HG03066 (cell line): ENCODE data around the gene HOTAIR.

Experiments used
- ATAC-seq: cut with Tn5 transposase; IDR thresholded peaks from one replicate; pipeline ENCODE4 v1.9.1; 2021; ENCODE audit warnings: low read depth; ENCODE audit not compliant: unreplicated experiment

HOTAIR gene

GRCh38 chr12:53963434-53964314 lies 11.1 kb downstream of the HOTAIR start:
- ATAC-seq = no peak

GRCh38 chr12:53963005-53963404 lies 11.7 kb downstream of the HOTAIR start:
- ATAC-seq = no peak

DNA sequence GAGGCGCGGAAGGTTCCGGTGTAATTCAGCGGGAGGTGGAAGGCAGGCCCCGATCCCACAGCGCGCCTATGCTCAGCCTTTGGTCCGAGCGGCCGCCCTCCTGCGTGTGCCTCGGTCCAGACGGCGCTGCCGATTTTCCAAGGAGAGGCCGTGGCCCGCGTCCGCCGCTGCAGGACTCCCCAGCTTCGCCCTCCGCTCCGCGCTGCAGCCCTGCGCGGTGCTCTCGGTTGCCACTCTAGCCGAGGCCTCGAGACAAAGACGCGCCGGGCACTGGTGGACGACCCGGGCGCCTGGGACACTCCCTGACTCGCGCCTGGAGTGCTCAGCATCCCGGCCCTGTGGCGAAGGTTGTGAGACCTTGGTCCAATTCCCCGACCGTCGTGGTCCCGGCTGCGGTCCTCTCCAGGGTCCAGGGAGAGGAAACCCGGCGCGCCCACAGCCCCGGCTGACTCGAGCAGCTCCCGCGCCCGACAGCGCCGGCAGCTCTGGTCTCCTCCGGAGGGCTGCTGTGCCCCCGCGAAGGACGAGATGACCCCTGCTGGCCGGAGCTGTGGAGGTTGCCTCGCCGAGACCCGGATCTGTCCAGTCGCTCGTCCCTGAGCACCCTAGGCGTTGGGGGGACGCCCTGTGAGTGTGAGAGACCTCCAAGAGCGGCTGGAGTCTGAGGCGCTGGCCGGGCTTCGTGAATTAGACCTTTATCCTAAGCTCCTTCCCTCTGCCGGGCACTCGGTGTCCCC lies 13.6 kb downstream of the HOTAIR start:
- no peak for ATAC-seq

DNA sequence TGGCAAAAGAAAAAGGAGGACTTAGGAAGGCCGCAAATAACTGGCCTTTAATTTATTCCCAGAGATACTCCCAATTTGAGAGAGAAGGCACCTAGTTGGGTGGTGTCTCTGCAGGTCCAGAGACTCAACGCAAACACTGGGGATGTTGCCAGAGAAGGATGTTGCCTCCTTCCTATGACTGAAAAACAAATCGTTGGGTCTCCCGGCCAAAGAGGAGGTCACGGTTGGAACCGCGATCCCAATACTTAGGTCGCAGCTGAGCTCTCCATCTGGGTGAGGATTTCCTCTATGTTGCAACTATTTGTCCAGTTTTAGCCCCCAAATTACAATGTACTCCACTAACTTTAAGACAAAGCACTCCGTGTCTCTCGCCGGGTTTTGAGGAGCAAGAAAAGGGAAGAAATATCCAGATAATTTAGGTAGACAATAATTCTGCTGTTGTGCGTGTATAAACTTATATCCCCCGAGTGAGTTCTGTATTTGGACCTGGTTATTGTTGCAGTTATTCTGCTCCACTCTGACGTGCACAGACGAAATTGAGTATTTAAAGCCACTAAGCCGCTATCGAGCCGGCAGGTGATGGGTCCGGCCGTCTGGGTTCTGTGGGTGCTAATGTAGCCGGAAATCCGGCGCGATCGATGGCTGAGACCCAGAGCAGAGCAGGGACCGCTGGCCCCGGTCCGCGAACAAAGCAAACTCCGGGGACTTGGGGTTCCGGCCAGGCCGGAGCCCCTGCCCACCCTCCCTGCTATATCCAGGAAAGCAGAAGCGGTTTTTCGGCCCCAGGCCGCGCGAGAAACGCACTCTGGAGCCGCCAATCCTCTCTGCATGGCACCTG lies 14.3 kb downstream of the HOTAIR start:
- no peak for ATAC-seq

- no peak for ATAC-seq
Observed at GRCh38 chr12:53959314-53959713, 15.4 kb downstream of the HOTAIR start.

GRCh38 chr12:53958128-53958527 lies 16.6 kb downstream of the HOTAIR start:
- no peak for ATAC-seq

GRCh38 chr12:53956914-53957536 lies 17.7 kb downstream of the HOTAIR start:
- no peak for ATAC-seq

DNA sequence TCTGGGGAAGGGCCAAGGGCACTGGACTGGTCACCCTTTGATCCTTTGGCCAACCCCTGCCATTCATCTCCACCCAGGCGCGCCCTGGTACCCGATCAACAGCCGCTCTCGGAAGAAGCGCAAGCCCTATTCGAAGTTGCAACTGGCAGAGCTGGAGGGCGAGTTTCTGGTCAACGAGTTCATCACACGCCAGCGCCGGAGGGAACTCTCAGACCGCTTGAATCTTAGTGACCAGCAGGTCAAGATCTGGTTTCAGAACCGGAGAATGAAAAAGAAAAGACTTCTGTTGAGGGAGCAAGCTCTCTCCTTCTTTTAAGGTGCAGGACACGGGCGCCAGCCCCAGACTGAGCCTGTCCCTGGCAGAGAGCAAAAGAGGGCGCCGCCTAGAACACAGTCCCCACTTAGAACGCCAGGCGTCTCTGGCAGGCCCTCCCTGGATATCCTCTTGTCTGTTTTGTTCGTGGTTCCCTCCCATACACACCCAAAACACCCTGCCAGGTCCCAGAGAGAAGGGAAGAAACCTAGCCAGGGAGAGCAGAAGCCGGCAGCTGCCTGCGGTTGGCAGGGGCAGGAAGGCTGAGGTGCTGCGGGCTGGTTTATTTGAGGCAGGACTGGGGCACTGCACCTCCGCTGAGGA lies 18.4 kb downstream of the HOTAIR start:
- ATAC-seq = no peak

- no peak for ATAC-seq
Observed at GRCh38 chr12:53955776-53956250, 18.9 kb downstream of the HOTAIR start.

- ATAC-seq = no peak
Observed at GRCh38 chr12:53955036-53955775, 19.5 kb downstream of the HOTAIR start.

GRCh38 chr12:53954694-53955035 lies 20.1 kb downstream of the HOTAIR start, which contains the start of gene HOXC12:
Gene HOXC12 (plus strand): TSS chr12:53954903. CDS start chr12:53954930, 27 bp downstream.
- ATAC-seq = no peak

DNA sequence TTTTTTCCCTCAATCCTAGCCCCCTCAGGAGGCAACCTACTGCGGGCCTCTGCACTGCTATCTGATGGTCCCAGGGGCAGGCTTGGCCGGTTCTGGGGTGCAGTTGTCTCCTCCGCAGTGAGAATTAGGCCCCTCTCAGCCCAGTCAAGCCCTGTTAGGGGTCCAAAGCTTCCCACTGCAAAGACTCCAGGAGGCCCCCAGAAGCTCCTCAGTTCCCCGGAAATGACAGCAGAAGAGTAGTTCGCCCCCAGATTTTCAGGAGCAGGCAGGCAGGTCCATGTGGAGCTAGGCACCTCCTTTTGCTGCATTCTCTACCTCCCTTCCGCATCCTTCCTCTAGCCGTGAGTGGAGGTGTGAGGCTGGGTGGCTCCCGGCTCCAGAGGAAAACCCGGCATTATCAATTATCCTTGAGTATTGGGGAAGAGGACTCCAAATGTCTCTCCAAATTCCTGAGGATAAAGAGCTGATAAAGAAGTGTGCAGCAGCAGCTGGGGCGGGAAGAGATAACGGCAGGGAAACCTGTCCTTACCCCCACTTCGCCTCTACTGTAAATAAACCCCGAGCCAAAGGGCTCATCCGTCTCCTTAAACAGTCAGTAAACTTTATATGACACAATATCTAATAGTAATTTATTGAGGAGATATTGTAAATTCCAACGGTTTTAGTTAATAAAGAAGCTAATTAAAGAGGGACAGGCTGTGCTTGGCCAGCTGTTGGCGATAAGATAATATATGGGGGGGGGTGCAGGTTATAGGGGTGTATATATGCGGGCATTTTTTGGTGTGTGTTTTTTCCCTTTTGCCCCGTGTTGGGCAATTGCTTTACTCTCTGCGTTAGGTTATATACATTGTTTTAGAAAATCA lies 20.7 kb downstream of the HOTAIR start:
- no peak for ATAC-seq

- no peak for ATAC-seq
Observed at GRCh38 chr12:53952871-53953734, 21.7 kb downstream of the HOTAIR start.

DNA sequence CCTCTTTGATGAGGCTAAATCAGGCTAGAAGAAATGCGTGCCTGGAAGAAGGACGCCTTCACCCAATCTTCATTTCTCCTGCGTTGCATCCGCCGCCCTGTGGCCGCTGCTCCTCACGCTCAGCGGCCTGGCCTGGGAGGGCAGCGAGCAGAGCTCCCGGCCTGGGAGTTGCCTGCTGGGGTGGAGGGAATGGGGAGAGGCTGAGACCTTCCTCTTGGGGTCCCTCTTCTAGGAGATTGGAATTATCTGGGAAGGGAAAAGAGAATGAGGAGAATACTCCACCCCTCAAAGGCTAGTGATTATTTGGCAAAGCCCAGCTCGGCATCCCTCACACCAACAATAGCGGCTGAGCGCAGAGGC lies 22.4 kb downstream of the HOTAIR start:
- no peak for ATAC-seq

DNA sequence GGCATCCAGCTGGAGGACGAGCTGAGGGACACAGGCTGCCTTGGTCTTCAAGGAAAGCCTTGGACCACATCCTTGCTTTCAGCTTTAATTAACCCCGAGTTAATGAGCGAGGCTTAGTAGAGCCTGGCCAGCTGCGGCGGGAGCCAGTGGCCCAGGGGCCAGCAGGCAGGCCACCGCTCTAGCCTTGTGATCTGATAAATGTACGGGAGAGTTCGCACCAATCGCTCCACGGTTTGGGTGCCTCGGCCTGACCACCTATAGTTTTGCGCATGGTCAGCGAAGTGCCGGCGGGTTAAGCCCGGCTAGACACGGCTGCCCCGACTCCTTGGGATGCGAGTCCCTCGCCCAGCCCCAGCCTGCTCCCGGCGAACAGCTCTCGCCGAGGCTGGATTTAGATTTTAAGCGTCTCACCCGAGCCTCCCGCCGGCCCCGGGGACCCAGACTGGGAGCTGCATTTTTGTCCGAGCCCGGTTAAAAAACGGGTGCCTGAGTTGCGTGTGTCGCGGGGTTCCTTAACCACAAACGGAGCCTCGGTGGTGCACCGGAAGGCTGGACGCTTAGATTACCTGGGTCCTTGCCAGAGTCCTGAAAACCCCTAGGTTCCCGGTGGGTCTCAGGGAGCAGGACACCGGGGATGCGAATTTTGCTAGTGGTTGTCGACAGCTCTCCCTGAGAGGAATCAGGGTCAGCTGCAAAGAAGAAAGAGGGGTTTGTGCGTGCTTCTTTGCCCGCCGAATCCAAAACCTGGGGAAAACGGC lies 23.0 kb downstream of the HOTAIR start:
- ATAC-seq = no peak

- ATAC-seq = no peak
Observed at GRCh38 chr12:53950789-53951576, 23.8 kb downstream of the HOTAIR start.
